Endothelial cell of umbilical vein (primary cell): Measurements from ENCODE around the gene UNC5CL.

Experiments
- EZH2 ChIP-seq: IDR thresholded peaks from 2 replicates; pipeline ENCODE4 v1.6.1; 2012; ENCODE audit warnings: borderline replicate concordance, low read depth, mild to moderate bottlenecking, moderate library complexity, low read length, inconsistent platforms; ENCODE audit not compliant: severe bottlenecking
- TF ChIP-seq, protein P1 (sequence below), 2 donors: IDR thresholded peaks; 1 replicate in 1 of 2; 2 replicates in 1 of 2; pipeline ENCODE4 v1.5.1; 2011; ENCODE audit warnings: low read length in 2 of 2, mild to moderate bottlenecking in 2 of 2, moderate library complexity in 2 of 2, control low read depth in 1 of 2, inconsistent platforms in 1 of 2, low read depth in 1 of 2; ENCODE audit not compliant: insufficient read depth in 1 of 2; ENCODE audit errors: extremely low read depth in 1 of 2

DNA sequence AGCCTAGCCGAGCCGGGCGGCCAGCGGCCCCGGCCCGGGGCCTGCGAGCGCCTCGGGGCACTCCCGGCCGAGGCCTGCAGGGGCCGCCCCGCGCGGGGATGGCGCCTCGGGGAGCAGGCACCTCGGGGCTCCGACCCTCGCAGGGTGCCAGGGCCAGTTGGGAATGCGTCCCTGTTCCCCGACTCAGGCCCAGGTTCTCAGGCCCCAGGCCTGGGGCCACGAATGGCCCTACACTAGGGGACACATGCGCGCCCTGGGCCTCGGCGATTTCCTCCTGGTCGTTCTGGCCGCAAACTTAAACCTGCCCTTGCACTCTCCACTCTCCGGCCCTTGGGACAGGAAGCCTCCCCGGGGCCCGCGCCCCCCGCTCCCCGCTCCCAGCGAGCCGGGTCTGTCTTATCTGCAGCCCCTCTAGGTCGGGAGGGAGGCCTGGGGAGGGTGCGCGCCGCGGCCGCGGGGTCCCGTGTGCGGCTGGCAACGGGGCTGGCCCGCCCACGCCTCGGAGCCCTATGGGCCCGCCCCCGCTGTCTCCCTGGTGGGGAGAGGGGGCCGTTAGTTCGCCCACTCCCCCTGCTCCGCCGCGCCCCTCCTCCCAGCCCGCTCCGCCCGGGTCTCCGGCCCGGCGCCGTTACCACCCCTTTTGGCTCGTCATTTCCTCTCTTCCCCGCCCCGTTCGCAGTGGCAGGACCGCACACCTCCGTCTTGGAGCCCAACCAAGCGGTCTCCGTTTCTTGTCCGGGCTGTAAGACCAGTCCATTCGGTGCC lies 34.4 kb upstream of the UNC5CL start:
- TF ChIP-seq, protein P1, sequence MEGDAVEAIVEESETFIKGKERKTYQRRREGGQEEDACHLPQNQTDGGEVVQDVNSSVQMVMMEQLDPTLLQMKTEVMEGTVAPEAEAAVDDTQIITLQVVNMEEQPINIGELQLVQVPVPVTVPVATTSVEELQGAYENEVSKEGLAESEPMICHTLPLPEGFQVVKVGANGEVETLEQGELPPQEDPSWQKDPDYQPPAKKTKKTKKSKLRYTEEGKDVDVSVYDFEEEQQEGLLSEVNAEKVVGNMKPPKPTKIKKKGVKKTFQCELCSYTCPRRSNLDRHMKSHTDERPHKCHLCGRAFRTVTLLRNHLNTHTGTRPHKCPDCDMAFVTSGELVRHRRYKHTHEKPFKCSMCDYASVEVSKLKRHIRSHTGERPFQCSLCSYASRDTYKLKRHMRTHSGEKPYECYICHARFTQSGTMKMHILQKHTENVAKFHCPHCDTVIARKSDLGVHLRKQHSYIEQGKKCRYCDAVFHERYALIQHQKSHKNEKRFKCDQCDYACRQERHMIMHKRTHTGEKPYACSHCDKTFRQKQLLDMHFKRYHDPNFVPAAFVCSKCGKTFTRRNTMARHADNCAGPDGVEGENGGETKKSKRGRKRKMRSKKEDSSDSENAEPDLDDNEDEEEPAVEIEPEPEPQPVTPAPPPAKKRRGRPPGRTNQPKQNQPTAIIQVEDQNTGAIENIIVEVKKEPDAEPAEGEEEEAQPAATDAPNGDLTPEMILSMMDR (IDR thresholded peaks at IDR 0.05; ENCODE audit: extremely low read depth in 1 of 2, insufficient read depth in 1 of 2, low read depth in 1 of 2, low read length in 2 of 2): peak; percentile 11 to 29
- no peak for TF ChIP-seq EZH2
